DMS 273 (cell line): ENCODE measurements around the gene CHKB.
"Not testable (repeated sequence)": the region's sequence is repeated elsewhere in the genome, so short reads cannot be mapped to it uniquely, and the experiment has no call there.

Experiments
- DNase-seq: peaks from one replicate; lab custom pipeline; 2025; ENCODE audit not compliant: unreplicated experiment; lab: John Stamatoyannopoulos, UW

CHKB gene

DNA sequence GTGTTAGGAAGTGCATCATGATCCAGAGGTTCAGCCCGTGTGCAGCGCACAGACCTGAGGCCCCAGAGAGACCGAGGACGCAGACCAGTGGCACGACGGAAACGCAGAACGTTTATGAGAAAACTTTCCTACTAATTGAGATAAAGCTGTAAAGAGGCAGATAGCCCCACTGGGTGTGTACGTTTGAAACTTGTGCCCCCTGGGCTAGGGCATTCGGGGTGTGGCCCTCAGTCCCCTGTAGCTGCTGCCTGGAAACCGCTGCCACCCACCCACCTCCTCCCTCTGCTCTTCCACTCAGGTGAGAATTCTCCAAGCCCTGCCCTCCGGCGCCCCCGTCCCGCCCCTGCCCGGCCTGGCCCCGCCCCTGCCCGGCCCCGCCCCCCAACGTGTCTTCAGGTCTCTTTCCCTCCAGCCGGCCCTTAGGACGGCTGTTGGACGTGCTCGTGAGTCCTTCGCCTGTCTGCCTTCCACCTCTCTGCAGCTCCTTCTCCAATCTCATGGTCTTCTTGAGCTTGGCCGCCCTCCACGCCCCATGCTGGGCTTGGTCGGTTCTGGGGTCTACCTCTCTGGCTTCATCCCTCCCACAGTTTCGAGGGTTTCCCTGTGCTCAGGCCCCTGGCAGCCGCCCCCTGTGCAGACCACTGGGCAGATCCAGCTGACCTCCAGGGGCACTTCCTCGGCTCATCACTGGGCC is 30.0 kb upstream of the CHKB start:
- no peak for DNase-seq

GRCh38 chr22:50612168-50612527 is 29.5 kb upstream of the CHKB start:
- DNase-seq, result no peak

DNA sequence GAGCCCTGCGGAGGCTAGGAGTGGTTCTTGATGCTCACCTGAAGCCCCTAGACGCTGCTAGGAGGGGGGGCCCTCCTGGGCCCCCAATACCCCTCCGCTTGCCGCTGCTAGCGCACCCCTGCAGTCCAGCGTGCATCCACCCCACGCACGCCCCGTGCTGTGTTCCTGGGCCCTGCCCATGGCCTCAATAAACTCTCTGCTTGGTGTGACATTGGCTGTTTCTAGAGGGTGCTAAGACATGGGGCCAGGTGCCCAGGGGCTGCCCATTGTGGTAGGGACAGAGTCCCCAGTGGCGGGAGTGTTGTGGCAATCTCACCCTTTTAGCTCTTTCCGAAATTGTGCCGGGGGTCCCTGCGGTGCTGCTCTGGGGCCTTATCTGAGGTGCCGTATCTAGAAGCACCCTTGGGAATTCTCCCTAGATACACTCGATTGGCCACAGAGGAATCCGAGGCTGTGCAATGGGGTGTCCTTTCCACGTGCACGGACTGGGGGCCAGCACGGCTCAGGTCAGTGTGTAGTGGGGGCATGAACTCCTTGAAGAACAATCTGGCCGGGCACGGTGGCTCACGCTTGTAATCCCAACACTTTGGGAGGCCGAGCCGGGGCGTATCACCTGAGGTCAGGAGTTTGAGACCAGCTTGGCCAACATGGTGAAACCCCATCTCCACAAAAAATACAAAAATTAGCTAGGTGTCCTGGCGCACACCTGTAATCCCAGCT is 28.9 kb upstream of the CHKB start:
- no peak for DNase-seq

DNA sequence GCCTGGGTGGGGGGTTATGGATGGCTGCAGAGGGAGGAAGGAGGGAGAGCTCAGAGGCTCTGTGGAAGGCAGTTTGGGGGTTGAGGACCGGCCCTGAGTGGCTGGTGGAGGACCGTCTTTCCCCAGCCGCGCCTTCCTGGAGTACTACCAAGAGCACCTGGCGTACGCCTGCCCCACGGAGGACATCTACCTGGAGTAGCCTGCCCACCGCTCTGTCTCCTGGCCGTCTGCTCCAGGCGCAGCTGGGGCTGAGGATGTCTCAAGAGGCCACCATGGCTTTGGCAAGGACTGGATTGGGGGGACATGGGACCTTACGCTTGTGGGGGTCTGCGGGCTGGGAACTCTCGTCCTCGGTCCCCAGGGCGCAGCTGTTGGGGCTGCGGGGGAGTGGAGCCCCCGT is 27.9 kb upstream of the CHKB start:
- DNase-seq, result no peak

DNA sequence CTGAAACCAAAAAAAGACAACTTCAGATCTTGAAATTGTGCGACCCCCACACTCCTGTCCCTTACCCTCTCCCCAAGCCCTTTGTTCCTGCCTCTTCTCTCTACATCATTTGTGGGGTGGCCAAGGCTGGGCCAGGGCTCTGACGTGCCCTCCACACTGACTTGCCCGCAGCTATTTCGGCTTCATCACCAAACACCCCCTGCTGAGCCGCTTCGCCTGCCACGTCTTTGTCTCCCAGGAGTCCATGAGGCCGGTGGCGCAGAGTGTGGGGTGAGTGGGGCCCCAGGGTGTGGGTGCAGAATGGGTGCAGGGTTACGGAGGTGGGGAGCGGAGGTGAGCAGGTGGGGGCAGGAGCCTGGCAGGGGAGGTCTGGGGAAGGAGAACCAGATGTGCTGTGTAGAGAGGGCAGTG is 27.4 kb upstream of the CHKB start:
- DNase-seq, result no peak

DNA sequence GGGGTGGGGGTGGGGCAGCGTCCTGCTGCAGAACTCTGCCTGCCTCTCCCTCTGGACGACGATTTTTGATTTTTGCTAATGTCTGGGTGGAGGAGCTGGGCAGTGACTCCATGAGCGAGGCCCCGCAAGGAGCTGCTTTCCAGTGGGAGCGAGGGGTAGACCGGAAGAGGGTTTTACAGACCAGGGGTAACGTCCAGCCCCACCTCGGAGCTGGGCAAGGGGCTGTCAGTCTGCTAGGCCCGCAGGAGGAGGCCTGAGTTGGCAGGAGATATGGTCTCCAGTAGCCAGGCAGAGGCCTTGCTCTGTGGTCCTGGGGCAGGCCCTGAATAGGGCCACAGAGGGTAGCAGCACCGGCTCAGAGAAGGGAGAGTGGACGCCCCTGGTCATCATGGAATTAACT is 26.9 kb upstream of the CHKB start:
- DNase-seq, result no peak

GRCh38 chr22:50608996-50609395 is 26.3 kb upstream of the CHKB start:
- no peak for DNase-seq

DNA sequence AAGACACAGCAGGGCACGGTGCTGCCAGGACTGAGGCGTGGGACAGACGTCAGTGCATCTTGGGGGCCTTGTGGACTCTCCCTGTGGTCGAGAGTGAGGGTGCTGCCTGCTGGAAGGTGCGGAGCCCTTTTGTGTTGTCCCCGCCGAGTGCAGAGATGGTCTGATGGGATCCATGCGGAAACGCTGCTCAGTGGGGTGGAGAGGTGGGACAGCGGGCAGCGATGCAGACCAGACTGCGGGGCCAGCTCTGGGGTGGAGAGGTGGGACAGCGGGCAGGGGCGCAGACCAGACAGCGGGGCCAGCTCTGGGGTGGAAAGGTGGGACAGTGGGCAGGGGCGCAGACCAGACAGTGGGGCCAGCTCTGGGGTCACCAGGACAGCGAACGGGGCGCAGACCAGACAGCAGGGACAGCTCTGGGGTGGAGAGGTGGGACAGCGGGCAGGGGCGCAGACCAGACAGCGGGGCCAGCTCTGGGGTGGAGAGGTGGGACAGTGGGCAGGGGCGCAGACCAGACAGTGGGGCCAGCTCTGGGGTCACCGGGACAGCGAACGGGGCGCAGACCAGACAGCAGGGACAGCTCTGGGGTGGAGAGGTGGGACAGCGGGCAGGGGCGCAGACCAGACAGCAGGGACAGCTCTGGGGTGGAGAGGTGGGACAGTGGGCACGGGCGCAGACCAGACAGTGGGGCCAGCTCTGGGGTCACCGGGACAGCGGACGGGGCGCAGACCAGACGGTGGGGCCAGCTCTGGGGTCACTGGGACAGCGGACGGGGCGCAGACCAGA is 25.6 kb upstream of the CHKB start:
- not testable (repeated sequence) for DNase-seq

GRCh38 chr22:50607659-50608020 is 25.0 kb upstream of the CHKB start:
- no peak for DNase-seq

DNA sequence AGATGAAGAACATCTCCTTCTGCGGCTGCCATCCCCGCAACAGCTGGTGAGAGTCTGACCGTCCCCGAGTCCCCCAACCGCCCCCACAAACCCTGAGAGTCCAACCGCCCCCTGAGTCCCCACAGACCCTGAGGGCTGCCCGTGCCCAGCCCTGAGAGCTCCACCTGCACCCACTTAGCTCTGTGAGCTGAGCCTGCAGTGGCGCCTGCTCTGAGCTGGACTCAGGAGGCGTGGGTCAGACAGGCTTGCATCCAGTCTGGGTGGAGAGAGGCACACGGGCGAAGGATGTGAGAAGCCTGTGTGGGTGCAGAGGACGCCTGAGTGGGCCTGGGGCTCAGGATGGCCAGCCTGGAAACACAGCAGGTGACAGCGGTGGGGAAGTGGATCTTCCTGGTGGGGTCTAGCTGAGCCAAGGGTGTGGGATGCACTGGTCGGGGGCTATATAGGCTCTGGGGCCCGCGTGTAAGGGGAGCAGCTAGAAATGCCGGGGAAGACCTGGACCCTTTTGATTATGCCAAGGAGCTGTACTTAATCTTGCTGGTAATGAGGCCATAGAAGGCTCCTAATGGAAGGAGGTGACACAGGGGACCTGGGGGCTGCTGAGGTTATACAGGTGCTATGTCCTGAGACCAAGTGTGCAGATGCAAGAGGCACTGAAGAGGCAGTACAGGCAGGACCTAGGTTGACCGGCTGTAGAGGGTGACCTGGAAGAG is 24.5 kb upstream of the CHKB start:
- DNase-seq, result no peak

GRCh38 chr22:50606165-50606945 is 23.7 kb upstream of the CHKB start:
- peak; percentile 25 for DNase-seq

GRCh38 chr22:50605613-50606074 is 23.0 kb upstream of the CHKB start:
- DNase-seq, result no peak

- DNase-seq, result no peak
These were observed 22.5 kb upstream of the CHKB start for GRCh38 chr22:50605002-50605612.

- DNase-seq, result no peak
These were observed 21.8 kb upstream of the CHKB start for GRCh38 chr22:50604256-50605001.

DNA sequence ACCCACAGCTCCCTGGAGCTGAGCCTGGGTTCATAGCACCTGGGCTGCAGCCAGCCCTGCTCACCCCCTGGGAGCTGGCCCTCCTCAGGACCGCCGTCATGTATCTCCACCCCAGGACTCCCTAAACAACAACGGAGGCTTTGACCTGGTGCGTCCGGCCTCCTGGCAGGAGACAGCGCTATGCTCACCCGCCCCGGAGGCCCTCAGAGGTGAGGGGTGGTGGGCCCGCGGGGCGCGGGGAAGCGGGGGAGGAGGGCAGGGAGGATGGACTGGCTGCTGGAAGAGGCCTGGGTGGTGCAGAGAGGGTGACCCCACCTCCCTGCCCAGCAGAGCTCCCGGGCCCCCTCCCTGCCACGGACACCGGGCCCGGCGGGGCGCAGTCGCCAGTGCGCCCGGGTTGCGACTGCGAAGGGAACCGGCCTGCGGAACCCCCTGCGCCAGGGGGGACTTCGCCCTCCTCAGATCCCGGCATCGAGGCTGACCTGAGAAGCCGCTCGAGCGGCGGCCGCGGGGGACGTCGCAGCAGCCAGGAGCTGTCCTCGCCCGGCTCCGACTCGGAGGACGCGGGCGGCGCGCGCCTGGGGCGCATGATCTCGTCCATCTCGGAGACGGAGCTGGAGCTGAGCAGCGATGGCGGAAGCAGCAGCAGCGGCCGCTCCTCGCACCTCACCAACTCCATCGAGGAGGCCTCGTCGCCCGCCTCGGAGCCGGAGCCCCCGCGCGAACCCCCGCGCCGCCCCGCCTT is 21.0 kb upstream of the CHKB start:
- DNase-seq, result no peak

DNA sequence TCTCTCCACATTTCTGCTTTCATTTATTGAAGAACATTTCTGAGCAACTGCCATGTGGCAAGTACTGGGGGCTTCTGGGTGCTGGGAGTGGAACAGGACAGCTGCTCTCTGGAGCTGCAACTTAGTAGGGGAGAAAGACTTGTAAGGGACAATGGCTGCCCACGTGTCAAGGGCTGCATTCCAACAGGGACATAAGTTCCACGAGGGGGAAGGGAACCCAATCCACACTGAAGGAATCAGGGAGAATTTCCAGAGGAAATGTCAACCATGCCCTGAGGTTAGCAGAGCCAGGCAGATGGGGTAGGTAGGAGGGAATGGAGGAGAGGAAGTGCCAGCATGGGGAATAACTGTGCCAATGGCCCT is 19.7 kb upstream of the CHKB start:
- DNase-seq, result no peak

DNA sequence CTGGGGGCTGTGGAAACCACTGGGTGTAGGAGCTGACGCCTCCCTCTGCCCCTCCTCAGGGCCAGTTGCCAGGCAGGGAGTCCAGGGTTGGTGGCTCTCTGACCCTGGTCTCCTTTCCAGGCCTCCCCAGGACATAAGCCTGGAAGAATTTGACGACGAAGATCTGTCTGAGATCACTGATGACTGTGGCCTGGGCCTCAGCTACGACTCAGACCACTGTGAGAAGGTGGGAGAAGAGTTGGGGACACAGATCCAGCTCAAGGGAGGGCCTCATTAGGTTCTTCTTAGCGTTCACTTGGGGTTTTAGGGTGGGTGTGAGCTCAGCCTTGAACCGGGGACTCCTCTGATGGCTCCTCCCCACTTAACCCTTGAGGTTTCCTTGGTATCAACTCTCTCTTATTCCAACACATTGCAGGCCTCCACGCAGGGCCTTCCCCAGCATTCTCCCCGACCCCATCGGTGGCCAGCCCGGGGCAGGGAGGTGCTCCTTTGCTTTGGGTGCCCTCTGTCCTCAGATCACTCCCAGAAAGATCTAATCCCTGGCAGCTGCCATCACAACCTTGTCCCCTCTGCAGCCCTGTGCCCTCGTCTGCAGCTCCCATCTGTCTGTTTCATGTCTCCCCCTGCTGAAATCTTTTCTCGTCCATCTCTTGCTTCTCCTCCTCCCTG is 19.2 kb upstream of the CHKB start:
- DNase-seq, result no peak

- no peak for DNase-seq
These were observed 18.5 kb upstream of the CHKB start for GRCh38 chr22:50600967-50601668.
